ENCODE data around the gene NEU1. TPM values are rescaled to one million over a fixed set of nuclear protein-coding genes. Genes with fewer than 3 reads are reported as not detected.
"Not testable (repeated sequence)": the region's sequence is repeated elsewhere in the genome, so short reads cannot be mapped to it uniquely, and the experiment has no call there.

The NEU1 gene
- total RNA-seq, 1 donor from 2014 or later, result 29.2 TPM

DNA sequence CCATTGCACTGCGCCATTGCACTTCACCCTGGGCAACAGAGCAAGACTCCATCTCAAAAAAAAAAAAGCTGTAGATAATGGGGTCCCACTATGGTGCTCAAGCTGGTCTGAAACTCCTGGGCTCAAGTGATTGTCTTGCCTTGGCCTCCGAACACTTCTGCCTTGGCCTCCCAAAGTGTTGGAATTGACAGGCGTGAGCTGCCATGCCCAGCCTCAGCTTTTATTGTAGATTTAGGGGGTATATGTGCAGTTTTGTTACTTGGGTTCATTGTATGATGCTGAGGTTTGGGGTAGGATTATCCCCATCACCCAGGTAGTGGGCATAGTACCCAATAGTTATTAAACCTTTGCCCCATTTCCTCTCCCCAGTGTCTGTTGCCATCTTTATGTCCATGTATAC lies 23.7 kb downstream of the NEU1 start:
- no peak for DNase-seq (ENCODE audit: low spot score)

DNA sequence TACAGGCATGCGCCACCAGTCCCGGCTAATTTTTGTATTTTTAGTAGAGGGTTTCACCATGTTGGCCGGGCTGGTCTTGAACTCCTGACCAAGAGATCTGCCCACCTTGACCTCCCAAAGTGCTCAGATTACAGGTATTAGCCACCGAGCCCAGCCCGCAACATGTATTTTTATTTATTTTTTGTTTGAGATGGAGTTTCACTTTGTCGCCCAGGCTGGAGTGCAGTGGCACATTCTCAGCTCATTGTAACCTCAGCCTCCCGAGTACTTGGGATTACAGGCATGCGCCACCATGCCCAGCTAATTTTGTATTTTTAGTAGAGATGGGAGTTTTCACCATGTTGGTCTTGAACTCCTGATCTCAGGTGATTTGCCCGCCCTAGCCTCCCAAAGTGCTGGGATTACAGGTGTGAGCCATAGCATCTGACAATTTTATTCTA lies 24.5 kb downstream of the NEU1 start:
- not testable (repeated sequence) for DNase-seq (ENCODE audit: low spot score)

DNA sequence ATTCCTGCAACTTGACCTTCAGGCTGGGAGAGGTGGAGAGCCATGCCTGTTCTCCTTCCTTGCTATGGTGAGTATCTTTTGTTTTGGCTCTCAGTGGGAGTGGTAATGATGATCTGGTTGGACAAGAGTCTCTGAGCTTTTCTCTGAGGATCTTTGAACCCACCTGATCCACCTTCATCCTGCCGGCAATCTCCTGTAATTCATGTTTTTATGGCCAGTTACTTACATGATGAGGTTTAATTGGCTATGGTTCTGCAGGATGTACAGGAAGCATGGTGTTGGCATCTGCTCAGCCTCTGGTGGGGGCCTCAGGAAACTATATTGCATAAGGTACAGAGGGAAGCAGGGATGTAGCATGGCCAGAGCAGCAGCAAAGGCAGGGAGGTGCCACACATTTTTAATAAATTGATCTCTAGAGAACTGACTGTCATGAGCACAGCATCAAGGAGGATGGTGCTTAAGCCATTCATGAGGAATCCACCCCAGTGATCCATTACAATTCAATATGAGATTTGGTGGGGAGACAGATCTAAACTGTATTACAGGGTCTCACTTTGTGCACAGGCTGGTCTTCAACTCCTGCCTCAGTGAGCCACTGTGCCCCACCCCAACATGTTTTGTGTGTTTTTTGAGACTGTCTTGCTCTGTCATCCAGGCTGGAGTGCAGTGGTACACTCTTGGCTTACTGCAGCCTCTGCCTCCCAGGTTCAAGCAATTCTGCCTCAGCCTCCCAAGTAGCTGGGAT lies 25.1 kb downstream of the NEU1 start:
- no peak for DNase-seq (ENCODE audit: low spot score)

DNA sequence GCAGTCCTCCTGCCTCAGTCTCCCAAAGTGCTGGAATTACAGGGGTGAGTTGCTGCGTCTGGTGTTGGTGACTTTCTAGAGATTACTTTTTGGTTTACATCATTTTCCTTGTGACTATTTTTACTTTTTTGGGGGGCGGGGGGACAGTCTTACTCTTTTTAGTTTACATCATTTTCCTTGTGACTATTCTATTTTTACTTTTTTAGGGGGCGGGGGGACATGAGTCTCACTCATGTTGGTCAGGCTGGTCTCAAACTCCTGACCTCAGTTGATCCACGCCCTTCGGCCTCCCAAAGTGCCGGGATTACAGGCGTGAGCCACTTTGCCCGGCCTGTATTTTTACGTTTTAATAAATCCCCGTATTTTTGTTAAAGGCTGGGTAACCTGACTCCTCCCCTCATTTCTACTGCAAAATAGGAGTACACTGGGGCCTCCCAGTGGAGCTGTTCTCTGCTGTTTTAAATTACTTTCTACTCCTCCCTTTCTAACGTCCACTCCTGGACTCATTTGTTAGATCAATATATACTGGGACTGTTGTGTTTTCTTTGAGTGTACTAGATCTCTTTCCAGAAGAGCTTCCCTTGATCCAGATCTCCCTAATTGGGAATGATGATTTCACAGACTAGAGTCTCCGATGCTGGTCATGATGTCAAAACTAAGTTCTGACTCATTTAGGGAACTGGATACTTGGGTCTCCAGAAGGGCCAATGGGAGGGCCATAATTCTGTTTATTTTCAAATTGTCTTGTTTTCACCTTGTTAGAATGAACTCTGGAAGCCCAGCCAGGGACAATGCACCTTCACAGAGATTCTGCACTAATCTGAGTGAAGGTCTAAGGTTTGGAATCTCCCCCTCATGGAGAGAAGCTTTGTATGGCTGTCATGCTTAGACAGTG lies 25.9 kb downstream of the NEU1 start:
- DNase-seq (ENCODE audit: low spot score), result no peak

DNA sequence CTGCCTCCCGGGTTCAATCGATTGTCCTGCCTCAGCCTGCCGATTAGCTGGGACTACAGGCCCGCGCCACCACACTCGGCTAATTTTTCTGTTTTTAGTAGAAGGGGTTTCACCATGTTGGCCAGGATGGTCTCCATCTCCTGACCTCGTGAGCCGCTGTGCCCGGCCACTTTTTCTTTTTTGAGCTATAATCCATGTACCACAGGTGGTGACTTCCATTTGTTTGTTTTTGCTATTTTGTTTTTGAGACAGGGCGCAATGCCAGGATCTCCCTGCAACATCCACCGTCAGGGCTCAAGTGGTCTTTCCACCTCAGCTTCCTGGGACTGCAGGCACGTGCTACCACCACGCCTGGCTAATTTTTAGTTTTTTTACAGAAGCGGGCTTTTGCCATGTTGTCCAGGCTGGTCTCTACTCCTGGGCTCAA lies 26.6 kb downstream of the NEU1 start:
- no peak for DNase-seq (ENCODE audit: low spot score)

DNA sequence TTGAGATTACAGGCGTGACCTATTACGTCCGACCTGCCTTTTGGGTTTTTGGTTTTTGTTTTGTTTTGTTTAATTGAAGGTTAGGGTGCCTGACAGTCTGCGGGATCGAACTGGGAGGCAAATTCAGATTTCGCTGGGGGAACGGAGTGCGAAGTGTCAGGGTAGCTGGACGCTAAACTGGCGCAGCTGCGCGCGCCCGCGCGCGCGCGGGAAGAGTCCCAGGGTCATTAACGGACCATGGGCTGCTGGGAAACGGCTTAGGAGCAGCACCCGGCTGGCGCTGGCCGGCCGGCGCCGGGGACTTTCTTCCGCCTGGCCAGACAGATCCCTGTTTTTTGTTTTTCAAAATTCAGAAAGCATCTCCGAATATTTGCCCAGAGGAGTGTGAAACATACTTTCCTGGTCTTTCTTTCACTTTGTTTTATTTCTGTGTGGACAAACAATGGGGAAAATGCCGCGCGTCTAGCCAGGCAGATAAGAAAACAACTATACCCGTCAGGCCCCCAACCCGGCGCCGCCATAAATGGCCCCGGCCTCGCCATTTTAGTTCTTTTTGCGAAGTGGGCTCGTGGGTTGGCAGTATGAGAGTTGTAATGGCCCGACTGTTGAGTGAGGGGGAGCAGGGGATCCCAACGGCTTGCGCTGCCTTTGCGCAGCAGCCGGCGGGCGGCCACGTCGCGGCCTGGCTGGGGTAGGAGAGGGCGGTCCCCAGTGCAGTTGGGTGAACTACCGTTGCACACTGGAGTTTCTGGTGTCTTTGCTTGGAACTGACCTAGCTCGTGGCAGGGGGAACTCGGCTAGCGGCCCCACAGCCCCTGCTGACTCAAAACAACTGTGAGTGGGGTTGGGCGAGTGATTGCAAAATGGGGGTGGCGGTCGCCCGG lies 28.0 kb downstream of the NEU1 start:
- peak; percentile 89 for DNase-seq (ENCODE audit: low spot score)

DNA sequence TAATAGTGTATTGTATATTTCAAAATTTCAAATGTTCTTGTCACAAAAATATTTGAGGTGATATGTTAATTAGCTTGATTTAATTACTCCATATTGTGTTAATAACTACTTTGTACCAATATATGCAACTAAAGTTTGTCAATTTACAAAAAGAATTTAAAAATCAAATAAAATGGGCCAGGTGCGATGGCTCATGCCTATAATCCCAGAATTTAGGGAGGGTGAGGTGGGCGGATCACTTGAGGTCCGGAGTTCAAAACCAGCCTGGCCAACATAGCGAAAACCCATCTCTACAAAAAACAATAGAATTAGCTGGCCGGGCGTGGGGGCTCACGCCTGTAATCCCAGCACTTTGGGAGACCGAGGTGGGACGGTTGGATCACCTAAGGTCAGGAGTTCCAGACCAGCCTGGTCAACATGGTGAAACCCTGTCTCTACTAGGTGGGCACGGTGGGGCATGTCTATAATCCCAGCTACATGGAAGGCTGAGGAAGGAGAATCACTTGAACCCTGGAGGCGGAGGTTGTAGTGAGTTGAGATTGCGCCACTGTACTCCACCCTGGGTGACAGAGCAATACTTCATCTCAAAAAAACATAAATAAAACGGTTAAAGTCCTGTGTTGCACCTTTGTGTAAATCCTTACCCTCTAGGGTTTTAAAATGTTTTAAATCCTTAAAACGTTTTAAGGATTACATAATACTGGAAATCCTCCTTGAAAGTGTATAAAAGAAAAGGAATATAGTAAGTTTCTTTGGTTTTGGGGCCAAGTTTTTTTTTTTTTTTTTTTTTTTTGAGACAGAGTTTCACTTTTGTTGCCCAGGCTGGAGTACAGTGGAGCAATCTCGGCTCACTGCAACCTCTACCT lies 31.0 kb downstream of the NEU1 start:
- no peak for DNase-seq (ENCODE audit: low spot score)

DNA sequence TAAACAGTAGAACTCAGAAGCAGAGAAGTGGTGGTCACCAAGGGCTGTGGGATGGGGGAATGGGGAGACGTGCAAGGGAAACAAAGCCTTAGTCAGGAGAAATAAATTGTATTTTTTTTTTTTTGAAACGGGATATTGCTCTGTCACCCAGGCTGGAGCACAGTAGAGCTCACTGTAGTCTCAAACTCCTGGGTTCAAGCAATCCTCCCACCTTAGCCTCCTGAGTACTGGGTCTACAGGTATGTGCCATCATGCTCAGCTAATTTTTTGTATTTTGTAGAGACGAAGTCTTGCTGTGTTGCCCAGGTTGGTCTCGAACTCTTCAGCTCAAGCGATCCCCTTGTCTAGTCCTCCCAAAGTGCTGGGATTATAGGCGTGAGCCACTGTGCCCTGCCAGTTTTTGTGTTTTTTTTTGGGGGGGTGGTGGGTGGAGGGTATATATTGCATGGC lies 31.7 kb downstream of the NEU1 start:
- no peak for DNase-seq (ENCODE audit: low spot score)

DNA sequence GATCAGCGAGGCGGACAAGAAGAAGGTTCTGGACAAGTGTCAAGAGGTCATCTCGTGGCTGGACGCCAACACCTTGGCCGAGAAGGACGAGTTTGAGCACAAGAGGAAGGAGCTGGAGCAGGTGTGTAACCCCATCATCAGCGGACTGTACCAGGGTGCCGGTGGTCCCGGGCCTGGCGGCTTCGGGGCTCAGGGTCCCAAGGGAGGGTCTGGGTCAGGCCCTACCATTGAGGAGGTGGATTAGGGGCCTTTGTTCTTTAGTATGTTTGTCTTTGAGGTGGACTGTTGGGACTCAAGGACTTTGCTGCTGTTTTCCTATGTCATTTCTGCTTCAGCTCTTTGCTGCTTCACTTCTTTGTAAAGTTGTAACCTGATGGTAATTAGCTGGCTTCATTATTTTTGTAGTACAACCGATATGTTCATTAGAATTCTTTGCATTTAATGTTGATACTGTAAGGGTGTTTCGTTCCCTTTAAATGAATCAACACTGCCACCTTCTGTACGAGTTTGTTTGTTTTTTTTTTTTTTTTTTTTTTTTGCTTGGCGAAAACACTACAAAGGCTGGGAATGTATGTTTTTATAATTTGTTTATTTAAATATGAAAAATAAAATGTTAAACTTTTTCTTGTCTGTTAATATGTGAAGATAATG lies 32.9 kb downstream of the NEU1 start:
- no peak for DNase-seq (ENCODE audit: low spot score)

DNA sequence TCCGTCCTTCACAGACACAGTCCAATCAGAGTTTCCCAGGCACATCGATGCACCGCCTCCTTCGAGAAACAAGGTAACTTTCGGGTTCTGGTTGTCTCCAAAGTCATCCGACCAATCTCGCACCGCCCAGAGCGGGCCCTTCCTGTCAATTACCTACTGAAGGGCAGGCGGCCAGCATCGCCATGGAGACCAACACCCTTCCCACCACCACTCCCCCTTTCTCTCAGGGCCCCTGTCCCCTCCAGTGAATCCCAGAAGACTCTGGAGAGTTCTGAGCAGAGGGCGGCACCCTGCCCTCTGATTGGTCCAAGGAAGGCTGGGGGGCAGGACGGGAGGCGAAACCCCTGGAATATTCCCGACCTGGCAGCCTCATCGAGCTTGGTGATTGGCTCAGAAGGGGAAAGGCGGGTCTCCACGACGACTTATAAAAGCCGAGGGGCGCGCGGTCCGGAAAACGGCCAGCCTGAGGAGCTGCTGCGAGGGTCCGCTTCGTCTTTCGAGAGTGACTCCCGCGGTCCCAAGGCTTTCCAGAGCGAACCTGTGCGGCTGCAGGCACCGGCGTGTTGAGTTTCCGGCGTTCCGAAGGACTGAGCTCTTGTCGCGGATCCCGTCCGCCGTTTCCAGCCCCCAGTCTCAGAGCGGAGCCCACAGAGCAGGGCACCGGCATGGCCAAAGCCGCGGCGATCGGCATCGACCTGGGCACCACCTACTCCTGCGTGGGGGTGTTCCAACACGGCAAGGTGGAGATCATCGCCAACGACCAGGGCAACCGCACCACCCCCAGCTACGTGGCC lies 35.1 kb downstream of the NEU1 start, which contains the start of gene HSPA1B:
Gene HSPA1B, plus strand, starts transcription at position 453 of the 794 bp plus-strand sequence. Its CDS starts 213 bp downstream, at position 666.
- peak; percentile 99 for DNase-seq (ENCODE audit: low spot score)

DNA sequence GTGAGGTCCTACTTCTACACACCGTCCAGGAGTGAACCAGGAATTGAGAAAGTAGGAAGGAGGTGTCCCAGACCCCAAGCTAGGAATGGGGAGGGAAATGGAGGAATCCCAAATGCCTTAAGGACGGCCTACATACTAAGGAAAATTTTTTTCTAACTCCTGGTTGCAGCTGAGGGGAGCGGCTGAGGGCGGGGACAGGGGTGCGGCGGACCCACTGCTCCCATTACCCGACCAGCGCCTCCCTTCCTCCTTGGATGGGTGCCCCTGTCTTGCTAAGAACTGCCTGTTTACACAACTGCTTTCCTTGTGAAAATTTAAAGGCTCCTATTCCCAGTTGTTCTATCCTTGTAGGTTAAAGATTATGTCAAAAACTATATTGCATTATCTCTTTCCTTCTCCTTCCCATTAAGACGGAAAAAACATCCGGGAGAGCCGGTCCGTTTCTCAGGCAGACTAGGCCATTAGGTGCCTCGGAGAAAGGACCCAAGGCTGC lies 35.8 kb downstream of the NEU1 start:
- peak; percentile 90 for DNase-seq (ENCODE audit: low spot score)

DNA sequence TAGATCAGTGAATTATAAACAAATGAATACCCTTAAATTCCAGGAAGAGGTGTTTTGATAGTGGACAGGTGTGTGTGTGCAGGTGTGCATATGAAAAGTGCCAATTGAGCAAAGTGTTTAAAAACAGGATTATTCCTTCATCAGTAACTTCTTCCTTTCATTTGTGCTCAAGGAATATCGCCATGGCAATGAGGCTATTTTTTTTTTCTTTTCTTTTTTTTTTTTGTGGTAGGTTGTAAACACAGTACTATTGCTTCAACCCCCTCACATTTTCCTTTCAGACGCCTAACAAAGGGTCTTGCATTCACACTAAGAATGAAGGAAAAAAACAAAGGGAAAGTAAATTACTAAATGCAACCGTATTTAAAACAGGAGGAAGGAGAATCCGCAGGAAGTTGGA lies 37.1 kb downstream of the NEU1 start:
- no peak for DNase-seq (ENCODE audit: low spot score)

DNA sequence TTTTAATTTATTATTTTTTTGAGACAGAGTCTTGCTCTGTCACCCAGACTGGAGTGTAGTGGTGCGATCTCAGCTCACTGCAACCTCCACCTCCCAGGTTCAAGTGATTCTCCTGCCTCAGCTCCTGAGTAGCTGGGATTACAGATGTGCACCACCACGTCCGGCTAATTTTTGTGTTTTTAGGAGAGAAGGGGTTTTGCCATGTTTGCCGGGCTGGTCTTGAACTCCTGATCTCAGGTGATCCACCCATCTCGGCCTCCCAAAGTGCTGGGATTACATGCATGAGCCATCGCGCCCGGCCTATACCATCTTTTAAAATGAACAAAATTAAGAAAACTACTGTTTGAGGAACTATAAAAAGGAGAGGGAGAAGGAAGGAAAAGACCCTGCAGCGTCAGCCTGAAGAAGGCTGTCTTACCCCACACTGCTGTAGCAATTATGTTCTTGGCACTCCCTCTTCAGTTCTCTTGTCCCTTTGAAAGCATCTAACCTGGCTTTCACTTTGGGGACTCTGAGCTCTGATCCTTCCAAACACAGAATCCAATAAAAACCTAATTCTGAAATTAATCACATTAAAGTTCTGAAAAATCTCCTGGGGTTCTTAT lies 38.9 kb downstream of the NEU1 start:
- DNase-seq (ENCODE audit: low spot score), result not testable (repeated sequence)

DNA sequence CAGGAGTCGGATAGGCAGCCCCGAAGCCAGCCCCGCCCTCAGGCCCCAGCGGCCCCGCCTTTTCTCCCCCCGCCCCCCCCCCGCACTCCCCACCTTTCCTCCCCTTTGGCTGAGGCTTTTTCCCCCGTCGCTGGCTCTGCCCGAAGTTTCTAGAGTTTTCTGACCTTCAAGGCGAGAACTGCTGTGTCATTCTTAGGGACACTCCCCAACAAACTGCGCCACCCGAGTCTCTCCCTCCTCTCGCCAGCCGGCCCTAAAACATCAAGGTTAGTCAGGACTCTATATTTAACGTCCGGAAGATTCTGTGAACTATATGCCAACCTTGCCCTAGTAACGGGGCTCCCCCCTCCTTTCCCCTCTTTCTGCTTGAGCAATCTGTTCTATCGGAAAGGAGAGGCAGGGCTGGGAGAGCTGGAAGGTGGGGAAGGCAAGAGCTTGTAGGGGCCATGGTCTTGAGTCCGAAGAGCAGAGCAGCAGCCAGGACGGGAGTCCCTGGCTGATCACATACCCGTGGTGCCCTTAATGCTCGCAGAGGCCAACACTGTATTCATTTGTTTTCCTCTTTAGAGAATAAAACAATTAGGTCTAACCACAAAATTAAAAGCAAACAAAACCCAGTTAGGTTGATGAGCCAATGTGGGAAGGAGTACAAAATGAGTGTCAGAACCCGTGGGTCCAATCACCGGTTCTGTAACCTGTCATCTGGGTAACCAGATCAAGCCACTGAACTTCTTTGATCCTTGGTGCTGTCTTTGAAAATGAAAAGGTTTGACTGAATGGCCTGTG lies 40.4 kb downstream of the NEU1 start:
- peak; percentile 92 for DNase-seq (ENCODE audit: low spot score)

DNA sequence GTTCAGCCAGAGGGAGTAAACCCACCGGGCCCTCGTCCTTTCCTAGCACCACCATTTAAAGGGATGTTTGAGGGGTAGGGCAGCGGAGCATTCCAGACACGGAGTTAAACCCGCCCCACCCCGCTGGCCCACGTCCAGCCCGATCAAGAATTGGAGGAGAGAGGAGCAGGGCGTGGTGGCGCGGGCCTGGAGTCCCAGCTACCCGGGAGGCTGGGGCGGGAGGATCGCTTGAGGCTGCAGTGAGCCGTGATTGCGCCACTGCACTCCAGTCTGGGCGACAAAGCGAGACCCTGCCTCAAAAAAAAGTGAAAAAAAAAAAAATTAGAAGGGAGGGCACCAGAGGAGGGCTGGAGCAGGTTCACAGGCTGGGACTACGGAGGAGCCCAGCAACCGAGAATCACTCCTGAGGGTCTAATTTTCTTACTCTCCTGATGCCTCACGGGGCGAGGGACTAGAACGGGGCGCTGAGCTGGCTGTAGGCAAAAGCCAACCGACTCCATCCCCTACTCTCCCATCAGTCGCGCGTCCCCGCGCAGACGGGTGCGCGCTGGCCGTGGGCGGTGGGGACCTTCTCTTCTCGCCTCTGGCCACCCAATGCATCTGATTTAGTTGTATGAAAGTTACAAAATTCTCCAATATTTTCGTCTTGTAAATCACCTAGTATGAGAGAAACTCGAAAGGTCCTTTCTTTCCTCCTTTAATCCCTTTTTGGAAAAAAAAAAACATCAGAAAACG lies 41.2 kb downstream of the NEU1 start:
- peak; percentile 79 for DNase-seq (ENCODE audit: low spot score)

DNA sequence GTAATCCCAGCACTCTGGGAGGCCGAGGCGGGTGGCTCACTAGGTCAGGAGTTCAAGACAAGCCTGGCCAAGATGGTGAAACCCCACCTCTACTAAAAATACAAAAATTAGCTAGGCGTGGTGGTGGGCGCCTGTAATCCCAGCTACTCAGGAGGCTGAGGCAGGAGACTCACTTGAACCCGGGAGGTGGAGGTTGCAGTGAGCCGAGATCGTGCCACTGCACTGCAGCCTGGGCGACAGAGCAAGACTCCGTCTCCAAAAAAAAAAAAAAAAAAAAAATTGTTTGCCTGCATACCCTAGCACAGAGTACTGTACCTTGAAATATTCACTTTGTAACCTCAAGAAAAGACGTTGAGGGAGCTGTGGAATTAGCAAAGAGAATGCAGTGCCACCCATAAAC lies 42.2 kb downstream of the NEU1 start:
- not testable (repeated sequence) for DNase-seq (ENCODE audit: low spot score)

DNA sequence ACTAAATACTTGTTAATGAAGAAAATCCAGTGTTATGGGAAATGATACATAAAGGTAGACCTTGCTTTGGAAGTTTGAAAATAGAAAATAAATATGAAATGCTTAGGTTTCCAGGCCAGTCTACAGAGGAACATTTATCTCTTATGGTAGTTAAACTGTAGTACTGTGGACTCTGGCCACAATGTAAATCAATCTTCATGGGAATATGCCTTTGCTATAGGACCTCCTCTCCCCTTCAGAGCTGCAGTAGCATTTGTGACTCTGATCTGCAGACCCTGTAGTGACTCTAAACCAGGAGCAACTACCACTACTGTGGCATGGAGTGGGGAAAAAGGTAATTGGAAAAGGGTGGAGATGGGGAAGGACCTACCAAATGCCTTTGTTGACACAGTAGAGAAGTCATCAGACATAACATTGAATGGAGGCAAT lies 42.7 kb downstream of the NEU1 start:
- DNase-seq (ENCODE audit: low spot score), result no peak

Measured in ureter (tissue), 1 donor.